CD4-positive, alpha-beta T cell (primary cell): ENCODE results near the gene ADSS1. TPM values are rescaled to one million over a fixed set of nuclear protein-coding genes. Genes with fewer than 3 reads are reported as not detected.

Experiments used
- ATAC-seq: fragments of 200-7000 bp; cut with Tn5 transposase; one replicate; pipeline ENCODE4 v1.10.0; 2022; ENCODE audit warnings: mild to moderate bottlenecking; ENCODE audit not compliant: poor library complexity
- CTCF ChIA-PET: fragments of 350-600 bp; sonication (Branson Sonifier 250); formaldehyde crosslinking; loops from one replicate; lab custom pipeline; 2021; ENCODE audit warnings: antibody characterized with exemption, inconsistent platforms; lab: Charles Lee
- POLR2A ChIA-PET: fragments of 350-600 bp; sonication (Branson Sonifier 250); formaldehyde crosslinking; loops from one replicate; lab custom pipeline; 2021; ENCODE audit warnings: antibody characterized with exemption, inconsistent platforms; lab: Charles Lee
- DNase-seq, 14 experiments: peaks; one replicate each; pipeline ENCODE4 v3.0.0-alpha.2; 2013 to 2020; ENCODE audit warnings: mixed read lengths in 2 of 14
- H3K27ac ChIP-seq, 2 donors: one replicate each; pipeline versions ENCODE4 v1.5.1 to v1.7.0; 2013; ENCODE audit warnings: low read length in 2 of 2, low read depth in 1 of 2, mild to moderate bottlenecking in 1 of 2
- H3K27me3 ChIP-seq, 2 experiments: 1 replicate in 1 of 2; 2 replicates in 1 of 2; pipeline versions ENCODE4 v1.6.1 to v1.7.0; 2013; ENCODE audit warnings: low read length in 2 of 2, control low read depth in 1 of 2, mild to moderate bottlenecking in 1 of 2, moderate library complexity in 1 of 2; ENCODE audit not compliant: insufficient read depth in 2 of 2, control insufficient read depth in 1 of 2
- H3K36me3 ChIP-seq: one replicate; pipeline ENCODE4 v1.6.1; 2013; ENCODE audit warnings: low read length, control low read depth; ENCODE audit not compliant: insufficient read depth
- H3K4me1 ChIP-seq: one replicate; pipeline ENCODE4 v1.6.1; 2013; ENCODE audit warnings: low read length, control low read depth; ENCODE audit not compliant: insufficient read depth
- H3K4me3 ChIP-seq: one replicate; pipeline ENCODE4 v1.5.1; 2013; ENCODE audit warnings: mild to moderate bottlenecking, low read length, moderate library complexity
- H3K9me3 ChIP-seq, 2 experiments: 1 replicate in 1 of 2; 2 replicates in 1 of 2; pipeline versions ENCODE4 v1.6.1 to v1.7.0; 2013; ENCODE audit warnings: low read length in 2 of 2, mild to moderate bottlenecking in 2 of 2, control low read depth in 1 of 2, moderate library complexity in 1 of 2; ENCODE audit not compliant: control insufficient read depth in 1 of 2, insufficient read depth in 1 of 2
- H3K27ac Mint-ChIP-seq: one replicate; pipeline ENCODE4 v1.8.0; 2020; ENCODE audit warnings: mixed read lengths
- H3K27me3 Mint-ChIP-seq: one replicate; pipeline ENCODE4 v1.8.0; 2021; ENCODE audit warnings: mixed read lengths
- H3K36me3 Mint-ChIP-seq: one replicate; pipeline ENCODE4 v1.8.0; 2021; ENCODE audit warnings: low read depth, mixed read lengths
- H3K4me1 Mint-ChIP-seq: one replicate; pipeline ENCODE4 v1.8.0; 2021; ENCODE audit warnings: low read depth, mixed read lengths
- H3K4me3 Mint-ChIP-seq: one replicate; pipeline ENCODE4 v1.8.0; 2020; ENCODE audit warnings: mild to moderate bottlenecking, mixed read lengths
- H3K9me3 Mint-ChIP-seq: one replicate; pipeline ENCODE4 v1.8.0; 2020; ENCODE audit warnings: mixed read lengths
- intact Hi-C, 2 experiments: fragments of 100-400 bp; cut with DNase I in 1 of 2; cut with micrococcal nuclease in 1 of 2; formaldehyde crosslinking; loops; one replicate each; pipeline versions ENCODE4 v1.15.1 to v1.9.0; 2023 to 2025; cut with DNase I, micrococcal nuclease
- total RNA-seq, 174 experiments: library from RNA in 2 of 174; stranded (reverse) in 2 of 174; gene quantifications; one replicate each; pipeline ENCODE4 v1.2.3 and lab custom pipeline; 2021 to 2026
- TF ChIP-seq, protein P1 (sequence below): fragments of 200-600 bp; IDR thresholded peaks from one replicate; pipeline ENCODE4 v1.8.0; 2022; ENCODE audit warnings: antibody characterized with exemption, mild to moderate bottlenecking

Gene ADSS1
- total RNA-seq, 2 experiments from 2014 or later: 2.0 to 2.7 TPM

DNA sequence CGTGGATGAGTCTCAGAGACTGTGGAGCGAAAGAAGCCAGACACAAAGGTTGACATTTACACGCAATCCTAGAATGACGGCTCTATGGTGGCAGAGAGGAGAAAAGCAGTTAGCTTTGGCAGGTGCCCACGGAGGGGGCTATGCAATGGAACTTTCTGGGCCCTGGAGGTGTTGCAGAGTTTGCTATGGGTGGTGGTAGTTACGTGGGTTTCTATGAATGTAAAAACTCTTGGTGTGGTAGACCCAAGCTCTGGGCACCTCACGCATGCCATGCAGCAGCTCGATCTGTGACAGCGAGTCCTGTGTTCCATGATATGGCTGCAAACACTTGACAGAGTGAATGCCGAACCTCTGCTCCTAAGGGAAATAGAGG is 39.6 kb upstream of the ADSS1 start:
- H3K4me3 ChIP-seq: no peak overlapping the region
- Mint-ChIP-seq H3K9me3 (no peaks in the 10 kb centered on the region), H3K4me3 (no peak overlapping the region), H3K27ac (peak overlapping the region; percentile 37), H3K4me1 (peaks cover 33% of the 10 kb centered on the region), H3K36me3 (no peaks in the 10 kb centered on the region), H3K27me3 (no peaks in the 10 kb centered on the region)
- ATAC-seq (no peak), DNase-seq (no peak)
- peaks cover 36% of the 10 kb centered on the region for H3K4me1 ChIP-seq
- no peak overlapping the region for H3K27ac ChIP-seq
- POLR2A ChIA-PET: interaction anchor here (1.1 to 1.2 kb wide), 2 partner anchors 8 to 11 kb away, joined by 3 to 5 read pairs; no protein-coding TSS in a partner anchor
- intact Hi-C loops: loop anchor here in 1 of 2 experiments (2.0 kb wide), 1 partner anchor 24 kb away; no protein-coding TSS in a partner anchor
- H3K27me3 ChIP-seq: no peaks in the 10 kb centered on the region
- no peaks in the 10 kb centered on the region for H3K9me3 ChIP-seq
- TF ChIP-seq, protein P1, sequence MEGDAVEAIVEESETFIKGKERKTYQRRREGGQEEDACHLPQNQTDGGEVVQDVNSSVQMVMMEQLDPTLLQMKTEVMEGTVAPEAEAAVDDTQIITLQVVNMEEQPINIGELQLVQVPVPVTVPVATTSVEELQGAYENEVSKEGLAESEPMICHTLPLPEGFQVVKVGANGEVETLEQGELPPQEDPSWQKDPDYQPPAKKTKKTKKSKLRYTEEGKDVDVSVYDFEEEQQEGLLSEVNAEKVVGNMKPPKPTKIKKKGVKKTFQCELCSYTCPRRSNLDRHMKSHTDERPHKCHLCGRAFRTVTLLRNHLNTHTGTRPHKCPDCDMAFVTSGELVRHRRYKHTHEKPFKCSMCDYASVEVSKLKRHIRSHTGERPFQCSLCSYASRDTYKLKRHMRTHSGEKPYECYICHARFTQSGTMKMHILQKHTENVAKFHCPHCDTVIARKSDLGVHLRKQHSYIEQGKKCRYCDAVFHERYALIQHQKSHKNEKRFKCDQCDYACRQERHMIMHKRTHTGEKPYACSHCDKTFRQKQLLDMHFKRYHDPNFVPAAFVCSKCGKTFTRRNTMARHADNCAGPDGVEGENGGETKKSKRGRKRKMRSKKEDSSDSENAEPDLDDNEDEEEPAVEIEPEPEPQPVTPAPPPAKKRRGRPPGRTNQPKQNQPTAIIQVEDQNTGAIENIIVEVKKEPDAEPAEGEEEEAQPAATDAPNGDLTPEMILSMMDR: no peak
- CTCF ChIA-PET: no interaction called here
- H3K36me3 ChIP-seq: no peaks in the 10 kb centered on the region

DNA sequence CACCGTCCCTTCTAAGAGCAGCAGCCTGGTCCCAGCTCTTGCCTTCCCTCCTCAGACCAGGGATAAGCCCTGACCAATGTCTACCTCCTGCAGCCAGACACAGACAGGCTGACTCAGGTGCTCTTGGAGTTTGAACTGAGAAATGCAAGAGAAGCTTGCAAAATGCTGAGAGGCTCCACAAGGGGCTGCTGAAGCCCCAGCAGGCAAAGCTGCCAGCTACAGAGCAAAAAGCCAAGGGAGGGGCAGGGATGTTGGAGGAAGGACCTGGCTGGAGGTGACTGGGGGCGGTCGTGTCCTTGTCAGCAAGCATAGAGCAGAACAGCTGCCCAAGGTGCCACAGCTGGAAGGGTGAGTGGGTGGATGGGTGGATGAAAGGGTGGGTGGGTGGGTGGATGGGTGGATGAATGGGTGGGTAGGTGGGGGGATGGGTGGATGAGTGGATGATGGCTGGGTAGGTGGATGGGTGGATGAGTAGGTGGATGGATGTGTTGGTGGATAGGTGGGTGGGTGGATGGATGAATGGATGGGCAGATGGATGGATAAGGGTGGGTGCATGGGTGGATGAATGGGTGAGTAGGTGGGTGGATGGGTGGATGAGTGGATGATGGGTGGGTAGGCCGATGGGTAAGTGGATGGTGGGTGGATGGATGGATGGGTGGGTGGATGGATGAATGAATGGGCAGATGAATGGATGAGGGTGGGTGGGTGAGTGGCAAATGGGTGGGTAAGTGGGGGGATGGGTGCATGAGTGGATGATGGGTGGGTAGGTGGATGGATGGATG is 38.6 kb upstream of the ADSS1 start:
- DNase-seq (peak in 1 of 14 experiments; percentile 43), ATAC-seq (peak; percentile 16)
- Histone ChIP-seq H3K9me3 (no peaks in the 10 kb centered on the region), H3K36me3 (no peaks in the 10 kb centered on the region), H3K27ac (no peak overlapping the region), H3K27me3 (no peaks in the 10 kb centered on the region), H3K4me1 (peaks cover 41% of the 10 kb centered on the region), H3K4me3 (no peak overlapping the region)
- peaks cover 33% of the 10 kb centered on the region for H3K4me1 Mint-ChIP-seq
- no peaks in the 10 kb centered on the region for H3K27me3 Mint-ChIP-seq
- H3K27ac Mint-ChIP-seq: peak overlapping the region; percentile 37
- H3K9me3 Mint-ChIP-seq: no peaks in the 10 kb centered on the region
- CTCF ChIA-PET: no interaction called here
- H3K4me3 Mint-ChIP-seq: peak overlapping the region; percentile 80
- intact Hi-C loops: loop anchor here in 1 of 2 experiments (2.0 kb wide), 1 partner anchor 23 kb away; no protein-coding TSS in a partner anchor
- POLR2A ChIA-PET: interaction anchor here (0.7 to 1.2 kb wide), 3 partner anchors 9 to 20 kb away, joined by 3 to 5 read pairs (median 3); no protein-coding TSS in a partner anchor
- TF ChIP-seq, protein P1: no peak
- no peaks in the 10 kb centered on the region for H3K36me3 Mint-ChIP-seq

DNA sequence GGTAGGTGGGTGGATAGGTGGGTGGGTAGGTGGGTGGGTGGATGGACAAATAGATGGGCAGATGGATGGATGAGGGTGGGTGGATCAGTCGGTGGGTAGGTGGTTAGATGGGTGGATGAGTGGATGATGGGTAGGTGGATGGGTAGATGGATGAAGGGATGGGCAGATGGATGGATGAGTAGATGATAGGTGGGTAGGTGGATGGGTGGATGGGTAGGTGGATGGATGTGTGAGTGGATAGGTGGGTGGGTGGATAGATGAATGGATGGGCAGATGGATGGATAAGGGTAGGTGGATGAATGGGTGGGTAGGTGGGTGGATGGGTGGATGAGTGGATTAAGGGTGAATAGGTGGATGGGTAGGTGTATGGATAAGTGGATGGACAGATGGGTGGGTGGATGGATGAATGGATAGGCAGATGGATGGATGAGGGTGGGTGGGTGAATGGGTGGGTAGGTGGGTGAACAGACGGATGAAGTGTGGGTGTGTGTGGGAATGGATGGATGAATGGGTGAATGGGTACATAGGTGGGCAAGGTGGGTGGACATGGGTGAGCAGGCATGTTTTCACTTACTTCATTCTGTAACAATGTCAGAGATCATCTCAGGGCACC is 37.9 kb upstream of the ADSS1 start:
- Mint-ChIP-seq H3K9me3 (no peaks in the 10 kb centered on the region), H3K27ac (peak overlapping the region; percentile 71), H3K4me3 (peak overlapping the region; percentile 39), H3K27me3 (no peaks in the 10 kb centered on the region), H3K36me3 (no peaks in the 10 kb centered on the region), H3K4me1 (peaks cover 39% of the 10 kb centered on the region)
- no peak overlapping the region for H3K4me3 ChIP-seq
- intact Hi-C loops: loop anchor here in 1 of 2 experiments (2.0 kb wide), 1 partner anchor 23 kb away; no protein-coding TSS in a partner anchor
- H3K4me1 ChIP-seq: peaks cover 48% of the 10 kb centered on the region
- no peak overlapping the region for H3K27ac ChIP-seq
- TF ChIP-seq, protein P1: no peak
- ATAC-seq (no peak), DNase-seq (no peak)
- no peaks in the 10 kb centered on the region for H3K9me3 ChIP-seq
- no peaks in the 10 kb centered on the region for H3K27me3 ChIP-seq
- ChIA-PET POLR2A (interaction anchor here (1.4 to 1.7 kb wide), 2 partner anchors 8 to 20 kb away, joined by 5 to 11 read pairs; no protein-coding TSS in a partner anchor), CTCF (no interaction called here)
- H3K36me3 ChIP-seq: no peaks in the 10 kb centered on the region
